Sigmoid colon (tissue), 7 donors: Measurements from ENCODE around the gene VGF. TPM values are rescaled to one million over a fixed set of nuclear protein-coding genes. Genes with fewer than 3 reads are reported as not detected.
"Not testable (repeated sequence)": the region's sequence is repeated elsewhere in the genome, so short reads cannot be mapped to it uniquely, and the experiment has no call there.

Experiments used
- DNase-seq: peaks from one replicate; pipeline ENCODE4 v3.0.0-alpha.2; 2019
- H3K27ac ChIP-seq, 4 donors: fragments of 200-600 bp; sonication (generic); one replicate each; pipeline ENCODE4 v1.5.1; 2016 to 2019; ENCODE audit warnings: mild to moderate bottlenecking in 1 of 4
- H3K27me3 ChIP-seq, 3 donors: fragments of 200-600 bp; sonication (generic); one replicate each; pipeline ENCODE4 v1.5.1; 2019; ENCODE audit warnings: mild to moderate bottlenecking in 1 of 3
- H3K36me3 ChIP-seq, 4 donors: fragments of 200-600 bp; sonication (generic); one replicate each; pipeline ENCODE4 v1.5.1; 2016 to 2019
- H3K4me1 ChIP-seq, 4 donors: fragments of 200-600 bp; sonication (generic); one replicate each; pipeline ENCODE4 v1.5.1; 2017 to 2019
- H3K4me3 ChIP-seq, 4 donors: fragments of 200-600 bp; sonication (generic); one replicate each; pipeline ENCODE4 v1.5.1; 2017 to 2019; ENCODE audit warnings: mild to moderate bottlenecking in 2 of 4, moderate library complexity in 1 of 4
- H3K9me3 ChIP-seq, 4 donors: fragments of 200-600 bp in 3 of 4; sonication (generic) in 3 of 4; one replicate each; pipeline versions ENCODE4 v1.5.1 to v1.6.1; 2013 to 2019
- EP300 ChIP-seq, 4 donors: sonication (generic); formaldehyde crosslinking; IDR thresholded peaks; one replicate each; pipeline ENCODE4 v1.6.1; 2017; ENCODE audit warnings: antibody characterized with exemption in 4 of 4
- POLR2A ChIP-seq, 2 donors: fragments of 450-650 bp; IDR thresholded peaks; one replicate each; pipeline ENCODE4 v1.6.1; 2016; ENCODE audit warnings: antibody characterized with exemption in 2 of 2, mild to moderate bottlenecking in 2 of 2, moderate library complexity in 2 of 2
- POLR2AphosphoS5 ChIP-seq, 4 donors: sonication (generic); formaldehyde crosslinking; IDR thresholded peaks; one replicate each; pipeline ENCODE4 v1.6.1; 2017; ENCODE audit warnings: antibody characterized with exemption in 4 of 4
- WGBS, 2 donors: extraction: QIAGEN DNeasy Blood & Tissue Kit; methylation state at CpG; one replicate each; pipeline ENCODE4 v1.1.7; 2013; 5-methylcytosine and 5-hydroxymethylcytosine counted together
- intact Hi-C: fragments of 100-400 bp; cut with DNase I; formaldehyde crosslinking; loops from one replicate; pipeline ENCODE4 v1.15.1; 2023
- polyA plus RNA-seq, 3 donors: library from polyadenylated mRNA; stranded (reverse); fragments of 200-250 nt; gene quantifications; one replicate each; pipeline ENCODE4 v1.2.3, GENCODE V29; 2013
- total RNA-seq, 4 donors: library from RNA; depleted of rRNA; stranded (reverse); fragments of >200 nt; gene quantifications; one replicate each; pipeline ENCODE4 v1.1.0, GENCODE V29; 2016
- TF ChIP-seq, protein P1 (sequence below), 4 experiments: fragments of 450-650 bp in 3 of 4; fragments of 200-600 bp in 1 of 4; IDR thresholded peaks; one replicate each; pipeline ENCODE4 v1.5.1; 2016 to 2019; ENCODE audit warnings: antibody characterized with exemption in 4 of 4, mild to moderate bottlenecking in 3 of 4, moderate library complexity in 2 of 4
- donor health status: healthy with polysubstance abuse.
- donor health status: Bipolar disorder and iron deficiency.
- donor health status: healthy.

The VGF gene
- total and polyA plus RNA-seq, 7 donors = 0.54 to 0.68 (median 0.55) TPM; not detected in 4

DNA sequence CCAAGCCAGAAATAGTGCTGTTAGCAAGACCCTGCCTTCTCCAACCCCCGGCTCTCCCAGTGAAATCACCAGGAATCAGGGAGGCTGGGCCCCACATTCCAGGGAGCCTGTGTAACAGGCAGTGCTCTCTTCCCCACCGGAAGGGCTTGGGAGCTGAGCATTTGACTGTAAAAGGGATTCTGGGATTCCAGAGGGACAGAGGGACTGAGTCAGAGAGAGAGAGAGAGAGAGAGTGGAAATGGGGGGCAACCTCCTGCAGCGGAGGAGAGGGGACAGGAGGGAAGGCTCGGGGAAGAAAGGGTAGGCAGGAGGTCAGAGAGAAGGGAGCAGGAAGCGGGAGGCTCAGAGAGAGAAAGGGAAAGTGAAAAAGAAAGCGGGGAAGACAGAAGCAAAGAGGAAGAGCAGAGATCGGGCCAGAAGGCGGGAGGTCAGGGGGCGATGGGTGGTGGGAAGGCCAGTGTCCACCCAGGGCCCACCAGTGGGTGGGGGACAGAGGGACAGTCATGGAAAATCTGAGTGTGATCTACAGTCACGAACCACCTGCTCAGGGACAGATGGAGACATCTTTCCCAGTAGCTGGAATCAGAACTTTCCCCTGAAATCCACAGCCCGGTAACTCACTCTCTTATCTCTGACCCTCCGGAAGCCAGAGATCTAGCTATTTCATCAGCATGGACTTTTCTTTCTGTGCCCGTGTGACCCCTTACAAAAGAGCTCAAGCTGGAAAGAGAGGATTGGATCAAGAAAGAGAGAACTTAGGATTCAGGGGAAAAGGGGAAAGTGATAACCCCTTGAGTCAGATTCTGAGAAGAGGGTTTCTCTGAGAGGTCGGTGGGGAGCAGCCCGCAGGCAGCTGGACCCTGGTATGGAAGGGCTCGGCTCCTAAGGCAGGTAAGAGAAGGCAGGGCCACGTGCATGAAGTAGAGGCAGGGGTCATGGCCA lies 43.1 kb downstream of the VGF start:
- peak; percentile 91 for DNase-seq
- Histone ChIP-seq H3K4me3 (peak overlapping the region; percentile 15 to 47 (median 40)), H3K36me3 (no peaks in the 10 kb centered on the region), H3K9me3 (no peaks in the 10 kb centered on the region), H3K27me3 (no peaks in the 10 kb centered on the region), H3K27ac (peak overlapping the region; percentile 80 to 90 (median 84)), H3K4me1 (peaks cover 0 to 78% (median 29%) of the 10 kb centered on the region in 4 donors)
- TF ChIP-seq, protein P1, sequence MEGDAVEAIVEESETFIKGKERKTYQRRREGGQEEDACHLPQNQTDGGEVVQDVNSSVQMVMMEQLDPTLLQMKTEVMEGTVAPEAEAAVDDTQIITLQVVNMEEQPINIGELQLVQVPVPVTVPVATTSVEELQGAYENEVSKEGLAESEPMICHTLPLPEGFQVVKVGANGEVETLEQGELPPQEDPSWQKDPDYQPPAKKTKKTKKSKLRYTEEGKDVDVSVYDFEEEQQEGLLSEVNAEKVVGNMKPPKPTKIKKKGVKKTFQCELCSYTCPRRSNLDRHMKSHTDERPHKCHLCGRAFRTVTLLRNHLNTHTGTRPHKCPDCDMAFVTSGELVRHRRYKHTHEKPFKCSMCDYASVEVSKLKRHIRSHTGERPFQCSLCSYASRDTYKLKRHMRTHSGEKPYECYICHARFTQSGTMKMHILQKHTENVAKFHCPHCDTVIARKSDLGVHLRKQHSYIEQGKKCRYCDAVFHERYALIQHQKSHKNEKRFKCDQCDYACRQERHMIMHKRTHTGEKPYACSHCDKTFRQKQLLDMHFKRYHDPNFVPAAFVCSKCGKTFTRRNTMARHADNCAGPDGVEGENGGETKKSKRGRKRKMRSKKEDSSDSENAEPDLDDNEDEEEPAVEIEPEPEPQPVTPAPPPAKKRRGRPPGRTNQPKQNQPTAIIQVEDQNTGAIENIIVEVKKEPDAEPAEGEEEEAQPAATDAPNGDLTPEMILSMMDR (IDR thresholded peaks at IDR 0.05) = no peak
- peak; percentile 19 to 26 for TF ChIP-seq POLR2A (IDR thresholded peaks at IDR 0.05)
- peak in 1 of 4 donors; percentile 23 for TF ChIP-seq EP300 (IDR thresholded peaks at IDR 0.05)
- peak; percentile 35 to 68 (median 56) for TF ChIP-seq POLR2AphosphoS5 (IDR thresholded peaks at IDR 0.05)
- WGBS, 2 donors = 28 to 30% methylated on average over 17 of the region's 17 CpGs
- intact Hi-C loops = no loop called here

DNA sequence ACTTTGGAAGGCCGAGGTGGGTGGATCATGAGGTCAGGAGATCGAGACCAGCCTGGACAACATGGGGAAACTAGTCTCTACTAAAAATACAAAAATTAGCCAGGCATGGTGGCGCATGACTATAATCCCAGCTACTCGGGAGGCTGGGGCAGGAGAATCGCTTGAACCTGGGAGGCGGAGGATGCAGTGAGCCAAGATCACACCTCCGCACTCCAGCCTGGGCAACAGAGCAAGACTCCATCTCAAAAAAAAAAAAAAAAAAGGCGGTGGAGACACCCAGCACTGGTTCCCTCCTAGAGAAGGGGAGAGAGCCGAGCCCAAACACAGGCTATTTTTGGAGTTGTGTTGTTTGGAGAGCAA lies 43.8 kb downstream of the VGF start:
- intact Hi-C loops, H3K27me3 ChIP-seq, H3K36me3 ChIP-seq, DNase-seq, H3K9me3 ChIP-seq: not testable (repeated sequence)
- Histone ChIP-seq H3K4me3 (peak overlapping the region in 3 of 4 donors; percentile 36 to 47 (median 44)), H3K27ac (peak overlapping the region; percentile 80 to 90 (median 84)), H3K4me1 (peaks cover 0 to 72% (median 22%) of the 10 kb centered on the region in 4 donors)
- 72 to 86% methylated on average over 9 of the region's 9 CpGs for WGBS, 2 donors

DNA sequence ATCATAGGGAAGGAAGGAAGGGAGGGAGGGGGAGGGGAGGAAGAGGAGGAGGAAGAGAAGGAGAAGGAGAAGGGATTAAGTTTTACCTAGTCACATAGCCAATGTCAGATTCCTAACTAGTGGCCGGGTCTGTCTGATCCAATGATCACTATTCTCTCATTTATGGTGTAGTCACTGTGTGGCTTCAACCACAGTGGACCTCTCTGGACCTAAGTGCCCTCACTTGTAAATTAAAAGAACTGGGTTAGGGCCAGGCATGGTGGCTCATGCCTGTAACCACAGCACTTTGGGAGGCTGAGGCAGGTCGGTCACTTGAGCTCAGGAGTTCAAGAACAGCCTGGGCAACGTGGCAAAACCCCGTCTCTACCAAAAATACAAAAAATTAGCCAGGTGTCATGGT lies 45.1 kb downstream of the VGF start:
- 83 to 87% methylated on average over 4 of the region's 4 CpGs for WGBS, 2 donors
- Histone ChIP-seq H3K27ac (peak overlapping the region in 1 of 4 donors; percentile 90), H3K27me3 (no peaks in the 10 kb centered on the region), H3K4me1 (peaks cover 0 to 61% (median 15%) of the 10 kb centered on the region in 4 donors), H3K9me3 (no peaks in the 10 kb centered on the region), H3K4me3 (no peak overlapping the region), H3K36me3 (no peaks in the 10 kb centered on the region)
- TF ChIP-seq, protein P1 (IDR thresholded peaks at IDR 0.05) = no peak
- TF ChIP-seq POLR2AphosphoS5 (IDR thresholded peaks at IDR 0.05) (no peak), EP300 (IDR thresholded peaks at IDR 0.05) (no peak), POLR2A (IDR thresholded peaks at IDR 0.05) (no peak)
- intact Hi-C loops = no loop called here
- DNase-seq = no peak

DNA sequence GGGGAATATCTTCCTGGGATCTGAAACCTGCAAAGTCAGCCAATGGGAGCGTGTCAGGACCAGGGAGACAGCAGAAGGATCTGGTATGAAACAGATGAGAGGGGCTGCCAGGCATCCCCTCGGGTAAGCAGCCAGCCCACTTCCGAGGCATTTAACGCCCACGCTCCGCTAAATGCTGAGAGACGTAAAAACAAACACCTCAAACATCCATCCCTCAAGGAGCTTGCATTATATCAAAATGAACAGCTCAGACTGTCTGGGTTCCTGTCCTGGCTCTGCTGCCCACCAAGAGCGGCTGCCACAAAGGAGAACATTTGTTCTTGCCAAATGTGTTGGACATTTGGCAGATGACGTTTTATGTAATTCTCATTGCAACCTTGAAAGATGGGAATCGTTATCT lies 45.5 kb downstream of the VGF start:
- 61 to 75% methylated on average over 10 of the region's 10 CpGs for WGBS, 2 donors
- peaks cover 0 to 57% (median 15%) of the 10 kb centered on the region in 4 donors for H3K4me1 ChIP-seq
- intact Hi-C loops = no loop called here

DNA sequence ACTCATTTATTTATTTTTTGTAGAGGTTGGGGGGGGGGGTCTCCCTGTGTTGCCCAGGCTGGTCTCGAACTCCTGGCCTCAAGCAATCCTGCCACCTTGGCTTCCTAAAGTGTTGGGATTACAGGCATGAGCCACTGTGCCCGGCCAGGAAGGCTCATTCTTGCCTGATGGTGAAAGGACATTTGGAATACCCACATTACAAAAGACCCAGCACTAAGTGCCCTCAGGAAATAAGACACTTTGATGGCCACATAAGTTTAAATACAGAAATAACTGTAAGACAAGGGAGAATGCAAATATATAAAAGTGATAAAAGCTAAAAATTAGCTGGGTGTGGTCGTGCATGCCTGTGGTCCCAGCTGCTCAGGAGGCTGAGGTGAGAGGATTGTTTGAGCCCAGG lies 46.5 kb downstream of the VGF start:
- Histone ChIP-seq H3K4me3 (no peak overlapping the region), H3K27me3 (no peaks in the 10 kb centered on the region), H3K36me3 (no peaks in the 10 kb centered on the region), H3K9me3 (no peaks in the 10 kb centered on the region), H3K4me1 (peaks cover 0 to 48% (median 15%) of the 10 kb centered on the region in 4 donors), H3K27ac (peak overlapping the region in 1 of 4 donors; percentile 65)
- intact Hi-C loops = no loop called here
- no peak for DNase-seq
- TF ChIP-seq POLR2AphosphoS5 (IDR thresholded peaks at IDR 0.05) = no peak
- TF ChIP-seq POLR2A (IDR thresholded peaks at IDR 0.05) = no peak
- TF ChIP-seq EP300 (IDR thresholded peaks at IDR 0.05) = no peak
- TF ChIP-seq, protein P1 (IDR thresholded peaks at IDR 0.05) = no peak
- WGBS, 2 donors = 64 to 77% methylated on average over 3 of the region's 3 CpGs

More for the DNA sequence above, 45.5 kb downstream of the VGF start:
- H3K9me3 ChIP-seq = no peaks in the 10 kb centered on the region
- H3K27ac ChIP-seq = peak overlapping the region in 1 of 4 donors; percentile 90
- H3K27me3 ChIP-seq = no peaks in the 10 kb centered on the region
- no peak overlapping the region for H3K4me3 ChIP-seq
- TF ChIP-seq EP300 (IDR thresholded peaks at IDR 0.05) = no peak
- no peaks in the 10 kb centered on the region for H3K36me3 ChIP-seq
- no peak for DNase-seq
